Astrocyte of the hippocampus (primary cell): ENCODE data around the gene ZCCHC3.

ENCODE experiments used
- DNase-seq: peaks from one replicate; pipeline ENCODE4 v3.0.0; 2011; ENCODE audit warnings: low read depth, low spot score

The ZCCHC3 gene

DNA sequence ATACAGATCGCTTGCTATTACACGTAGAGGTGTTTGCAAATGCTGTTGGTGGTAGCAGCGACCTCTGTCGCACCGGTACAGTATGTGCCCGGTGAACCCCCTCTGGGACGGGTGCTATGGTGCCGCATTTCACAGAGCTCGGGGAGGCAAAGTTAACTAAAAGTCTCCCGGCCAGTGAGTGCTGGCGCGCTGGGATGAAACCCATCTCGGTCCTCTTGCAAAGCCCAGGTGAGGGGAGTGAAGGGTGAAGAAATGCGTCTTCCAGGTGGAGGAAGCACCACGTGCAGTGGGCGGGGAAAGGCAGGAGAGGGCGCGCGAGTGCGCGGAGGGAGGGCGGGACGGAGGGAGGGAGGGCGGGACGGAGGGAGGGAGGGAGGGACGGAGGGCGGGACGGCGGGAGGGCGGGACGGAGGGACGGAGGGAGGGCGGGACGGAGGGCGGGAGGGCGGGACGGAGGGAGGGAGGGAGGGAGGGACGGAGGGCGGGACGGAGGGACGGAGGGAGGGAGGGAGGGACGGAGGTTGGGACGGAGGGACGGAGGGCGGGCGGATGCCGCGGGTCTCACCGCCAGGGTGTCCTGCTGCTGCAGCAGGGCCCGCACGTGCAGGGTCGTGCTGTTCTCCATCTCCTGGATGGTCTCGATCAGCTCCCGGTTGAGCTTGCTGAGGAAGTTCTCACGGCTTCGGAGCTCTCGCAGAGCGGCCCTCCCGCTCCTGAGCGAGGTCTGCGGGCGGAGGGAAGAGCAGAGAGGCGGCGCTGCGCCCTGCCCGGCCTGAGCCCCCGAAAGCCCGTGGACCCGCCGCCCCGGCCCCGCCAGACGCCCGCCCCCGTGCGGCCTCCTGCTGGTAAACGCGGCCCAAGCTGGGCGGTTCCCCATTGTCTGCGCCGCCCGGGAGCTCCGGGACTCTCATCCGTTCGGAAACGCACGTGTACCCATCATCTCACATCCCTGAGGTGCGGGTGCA lies 18.5 kb upstream of the ZCCHC3 start:
- no peak for DNase-seq

DNA sequence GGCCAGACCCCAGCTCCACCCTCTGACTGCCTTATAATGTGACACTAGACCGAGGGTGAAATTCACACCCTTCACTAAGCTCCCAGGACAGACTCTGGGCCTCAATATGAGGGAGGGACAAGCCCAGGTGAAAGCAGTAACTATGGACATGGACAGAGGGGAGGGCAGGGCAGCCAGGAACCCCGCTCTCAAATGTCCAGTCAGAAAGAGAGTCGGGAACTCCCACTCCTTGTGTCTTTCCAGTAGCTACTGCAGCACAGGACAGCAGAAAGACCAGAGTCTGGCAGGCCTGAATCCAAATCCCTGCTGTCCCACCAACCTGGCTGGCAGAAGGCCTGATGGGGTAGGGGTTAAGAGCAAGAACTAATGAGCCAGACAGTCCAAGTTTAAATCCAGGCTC lies 13.2 kb upstream of the ZCCHC3 start:
- DNase-seq: no peak

DNA sequence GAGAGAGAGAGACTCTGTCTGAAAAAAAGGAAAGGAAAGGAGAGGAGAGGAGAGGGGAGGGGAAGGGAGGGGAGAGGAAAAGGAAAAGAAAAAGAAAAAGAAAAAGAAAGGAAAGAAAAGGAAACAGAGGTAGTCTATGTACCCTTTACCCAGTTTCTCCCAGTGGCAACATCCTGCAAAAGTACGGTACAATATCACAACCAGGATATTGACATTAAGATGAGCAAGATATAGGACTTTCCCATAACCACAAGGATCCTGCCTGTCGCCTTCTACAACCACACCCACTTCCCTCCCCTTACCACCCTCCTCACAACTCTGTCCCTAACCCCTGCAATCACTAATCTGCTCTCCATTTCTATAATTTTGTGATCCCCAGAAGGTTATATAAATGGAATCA lies 10.9 kb upstream of the ZCCHC3 start:
- DNase-seq: no peak

DNA sequence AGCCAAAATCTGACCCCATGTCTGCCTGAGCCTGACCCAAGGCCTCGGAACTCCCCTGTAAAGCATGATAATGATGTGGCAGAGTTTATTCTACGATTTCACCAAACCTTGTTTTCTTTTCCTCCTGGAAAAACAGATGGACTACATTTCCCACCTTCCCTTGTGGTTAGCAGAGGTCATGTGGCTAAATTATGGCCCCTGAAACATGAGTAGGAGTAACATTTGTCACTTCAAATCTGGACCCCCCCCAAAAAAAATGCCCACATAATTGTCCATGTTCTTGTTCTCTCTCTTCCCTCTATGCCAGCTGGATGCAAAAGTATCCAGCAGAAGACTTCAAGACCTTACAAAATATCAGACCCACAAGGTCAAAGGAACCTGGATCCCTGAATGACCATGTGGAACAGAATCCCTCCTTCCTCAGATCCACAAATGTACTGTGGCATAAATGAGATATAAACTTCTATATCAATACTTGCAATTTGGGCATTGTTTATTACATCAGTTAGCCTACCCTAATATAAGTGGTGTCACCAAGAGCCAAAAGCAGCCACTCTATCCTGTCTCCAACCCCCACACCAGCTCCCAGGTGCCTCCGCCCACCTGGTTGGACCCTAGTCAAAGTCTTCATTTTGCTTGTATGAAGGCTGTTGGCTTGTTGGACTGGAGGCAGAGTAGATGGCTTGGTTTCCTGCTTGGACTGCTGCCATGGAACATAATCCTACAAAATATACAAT lies 8.2 kb upstream of the ZCCHC3 start:
- no peak for DNase-seq

DNA sequence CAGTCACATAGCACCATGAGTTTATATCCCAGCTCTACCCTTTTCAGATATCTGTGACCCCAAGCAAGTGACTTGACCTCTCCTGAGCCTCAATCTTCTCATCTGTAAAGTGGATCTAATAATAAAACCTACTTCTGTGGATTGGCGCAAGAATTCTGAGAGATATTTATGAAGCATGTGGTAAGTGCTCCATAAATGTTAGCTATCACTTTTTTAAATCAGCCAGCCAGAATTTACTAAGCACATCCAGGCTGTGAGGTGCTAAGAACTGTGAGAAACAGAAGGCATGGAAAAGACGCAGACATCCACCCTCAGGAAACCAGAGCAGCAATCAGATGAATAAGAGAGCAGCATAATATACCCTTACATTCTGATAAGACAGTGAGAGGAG lies 7.7 kb upstream of the ZCCHC3 start:
- no peak for DNase-seq

GRCh38 chr20:290084-290831 lies 7.1 kb upstream of the ZCCHC3 start, which contains the start of gene C20orf96:
Gene C20orf96 (minus strand): TSS chr20:290750. CDS start chr20:290610, 140 bp downstream.
- DNase-seq: peak; percentile 96

- no peak for DNase-seq
These were observed 2.8 kb upstream of the ZCCHC3 start for GRCh38 chr20:294602-295001.

GRCh38 chr20:295804-296203 lies 1.6 kb upstream of the ZCCHC3 start:
- DNase-seq: no peak

DNA sequence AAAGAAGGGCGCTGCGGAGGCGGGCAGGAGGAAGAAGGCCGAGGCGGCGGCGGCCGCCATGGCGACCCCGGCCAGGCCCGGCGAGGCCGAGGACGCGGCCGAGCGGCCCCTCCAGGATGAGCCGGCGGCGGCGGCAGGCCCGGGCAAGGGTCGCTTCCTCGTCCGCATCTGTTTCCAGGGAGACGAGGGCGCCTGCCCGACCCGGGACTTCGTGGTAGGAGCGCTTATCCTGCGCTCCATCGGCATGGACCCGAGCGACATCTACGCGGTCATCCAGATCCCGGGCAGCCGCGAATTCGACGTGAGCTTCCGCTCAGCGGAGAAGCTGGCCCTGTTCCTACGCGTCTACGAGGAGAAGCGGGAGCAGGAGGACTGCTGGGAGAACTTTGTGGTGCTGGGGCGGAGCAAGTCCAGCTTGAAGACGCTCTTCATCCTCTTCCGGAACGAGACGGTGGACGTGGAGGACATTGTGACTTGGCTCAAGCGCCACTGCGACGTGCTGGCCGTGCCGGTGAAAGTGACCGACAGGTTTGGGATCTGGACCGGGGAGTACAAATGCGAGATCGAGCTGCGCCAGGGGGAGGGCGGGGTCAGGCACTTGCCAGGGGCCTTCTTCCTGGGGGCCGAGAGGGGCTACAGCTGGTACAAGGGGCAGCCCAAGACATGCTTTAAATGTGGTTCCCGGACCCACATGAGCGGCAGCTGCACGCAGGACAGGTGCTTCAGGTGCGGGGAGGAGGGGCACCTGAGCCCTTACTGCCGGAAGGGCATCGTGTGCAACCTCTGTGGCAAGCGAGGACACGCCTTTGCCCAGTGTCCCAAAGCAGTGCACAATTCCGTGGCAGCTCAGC lies 780 bp downstream of the ZCCHC3 start:
- peak; percentile 78 for DNase-seq

GRCh38 chr20:298776-299391 lies 1.5 kb downstream of the ZCCHC3 start:
- no peak for DNase-seq

GRCh38 chr20:300345-300990 lies 3.1 kb downstream of the ZCCHC3 start:
- no peak for DNase-seq

DNA sequence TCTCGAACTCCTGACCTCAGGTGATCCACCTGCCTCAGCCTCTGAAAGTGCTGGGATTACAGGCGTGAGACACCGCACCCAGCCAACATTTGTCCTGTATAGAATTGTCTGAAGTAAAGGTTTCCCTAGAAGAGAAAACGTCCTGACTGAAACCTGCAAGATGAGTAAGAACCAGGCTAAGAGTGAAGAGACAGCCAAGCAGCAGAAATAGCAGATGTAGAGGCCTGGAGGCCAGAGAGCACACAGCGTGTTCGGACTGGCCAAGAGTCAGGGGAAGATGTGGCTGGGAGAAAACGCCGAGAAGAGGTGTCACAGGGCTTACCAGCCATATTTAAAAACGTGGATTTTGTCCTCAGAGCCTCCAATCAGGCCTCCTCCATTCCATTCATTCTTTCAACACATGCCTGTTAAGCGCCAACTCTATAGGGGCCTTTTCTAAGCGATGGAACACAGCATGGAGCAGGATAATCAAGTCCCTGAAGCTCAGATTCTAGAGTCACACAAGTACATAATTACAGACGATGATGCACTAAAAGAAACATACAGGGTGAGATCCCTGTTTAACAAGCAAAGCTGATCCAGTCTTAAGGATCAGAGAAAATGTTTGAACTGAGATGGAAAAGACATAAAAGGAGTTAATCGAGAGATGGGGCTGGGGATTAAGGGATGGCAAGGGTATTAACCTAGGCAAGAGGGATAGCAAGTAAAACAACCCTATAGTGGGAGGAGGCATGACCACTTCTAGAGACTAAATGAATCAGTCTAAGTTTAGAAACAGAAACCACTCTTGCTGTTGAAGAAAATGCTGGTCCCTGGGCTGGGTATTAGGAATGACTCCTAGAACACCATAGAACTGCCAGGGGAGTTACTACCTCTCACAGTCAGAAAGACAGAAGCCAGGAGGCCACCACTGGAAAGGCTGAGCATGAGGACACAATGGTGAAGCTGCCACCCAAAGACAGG lies 4.8 kb downstream of the ZCCHC3 start:
- no peak for DNase-seq

DNA sequence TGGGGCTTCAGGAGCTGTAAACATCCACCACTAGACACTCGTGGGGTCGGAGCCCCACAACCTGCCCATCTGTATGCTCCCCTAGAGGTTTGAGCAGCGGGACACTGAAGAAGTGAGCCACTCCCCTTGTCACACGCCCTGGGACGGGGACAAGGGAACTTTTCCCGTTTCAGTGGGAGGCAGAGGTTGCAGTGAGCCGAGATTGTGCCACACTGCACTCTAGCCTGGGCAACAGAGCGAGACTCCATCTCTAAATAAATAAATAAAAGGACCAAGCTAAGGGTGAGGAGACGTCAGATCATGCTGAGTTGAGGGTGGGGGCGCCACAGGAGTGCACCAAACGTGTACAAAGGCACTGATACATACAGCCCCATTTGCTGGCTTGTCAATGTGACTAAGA lies 8.4 kb downstream of the ZCCHC3 start:
- DNase-seq: no peak

- no peak for DNase-seq
These were observed 11.2 kb downstream of the ZCCHC3 start for GRCh38 chr20:308427-309038.

DNA sequence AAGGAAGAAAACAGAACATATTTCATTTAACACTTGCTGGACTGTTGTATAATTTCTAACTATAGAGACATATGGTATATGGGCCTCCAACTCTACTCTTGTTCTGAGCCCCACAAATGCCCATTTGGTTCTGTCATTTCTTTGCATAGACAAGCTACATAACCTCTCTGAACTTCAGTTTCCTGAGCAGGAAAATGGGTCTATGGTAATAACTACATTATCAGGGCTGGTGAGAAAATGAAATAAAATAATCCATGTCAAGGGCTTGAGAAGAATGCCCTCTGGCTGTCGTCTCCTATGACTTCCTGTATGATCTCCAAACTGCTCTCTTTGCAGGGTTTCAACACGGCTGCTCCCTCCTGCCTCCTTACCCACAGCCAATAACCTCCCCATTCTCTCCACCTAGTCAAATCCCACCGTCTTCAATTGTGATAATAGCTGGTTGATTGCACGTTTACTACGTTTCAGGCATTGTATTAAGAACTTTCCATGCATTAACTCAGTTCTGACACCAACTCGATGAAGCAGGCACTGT lies 12.0 kb downstream of the ZCCHC3 start:
- DNase-seq: no peak

DNA sequence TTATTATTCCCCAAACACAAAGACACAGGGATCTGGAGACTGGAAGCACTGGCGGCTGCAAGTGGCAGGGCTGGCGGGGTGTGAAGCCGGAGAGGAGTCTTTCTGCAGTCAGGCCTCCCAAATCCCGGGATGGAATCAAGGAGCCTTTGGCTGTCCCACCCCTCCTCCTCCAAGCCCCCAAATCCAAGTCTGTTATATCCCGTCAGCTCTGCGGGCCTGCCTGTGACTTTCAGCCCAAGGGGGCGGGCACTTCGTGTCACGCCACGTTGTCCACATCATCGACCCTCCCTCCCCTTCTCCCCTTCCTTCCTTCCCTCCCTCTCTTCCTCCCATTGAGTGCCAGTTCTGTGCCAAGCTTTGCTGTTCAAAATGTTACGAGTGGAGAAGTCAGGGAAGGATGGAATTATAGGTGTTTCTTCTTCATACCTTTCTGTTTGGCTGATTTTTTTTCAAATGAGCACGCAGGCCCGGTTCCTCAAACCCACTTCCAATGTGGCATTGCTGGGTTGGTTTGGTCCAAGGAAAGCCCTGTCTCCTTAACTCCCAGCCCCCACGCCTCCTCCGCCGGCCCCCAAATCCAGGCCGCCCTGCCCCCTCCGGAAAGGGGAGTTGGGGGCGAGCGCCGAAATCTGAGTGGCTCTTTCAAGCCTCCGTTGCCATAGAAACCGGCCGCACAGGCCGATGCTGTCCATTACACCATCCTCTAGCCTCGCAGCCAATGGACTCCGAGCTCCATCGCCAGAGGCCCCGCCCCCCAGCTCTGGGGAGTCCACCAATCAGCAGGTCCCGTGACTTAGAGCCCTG lies 12.7 kb downstream of the ZCCHC3 start:
- DNase-seq: peak; percentile 100

- DNase-seq: no peak
These were observed 13.3 kb downstream of the ZCCHC3 start for GRCh38 chr20:310645-311044.
